IPS DF 19.7 (cell line): Measurements from ENCODE around the gene DOC2A.

Experiments used
- DNase-seq: peaks from one replicate; pipeline ENCODE4 v3.0.0-alpha.2; 2013; ENCODE audit warnings: low read depth, low spot score

DOC2A gene

DNA sequence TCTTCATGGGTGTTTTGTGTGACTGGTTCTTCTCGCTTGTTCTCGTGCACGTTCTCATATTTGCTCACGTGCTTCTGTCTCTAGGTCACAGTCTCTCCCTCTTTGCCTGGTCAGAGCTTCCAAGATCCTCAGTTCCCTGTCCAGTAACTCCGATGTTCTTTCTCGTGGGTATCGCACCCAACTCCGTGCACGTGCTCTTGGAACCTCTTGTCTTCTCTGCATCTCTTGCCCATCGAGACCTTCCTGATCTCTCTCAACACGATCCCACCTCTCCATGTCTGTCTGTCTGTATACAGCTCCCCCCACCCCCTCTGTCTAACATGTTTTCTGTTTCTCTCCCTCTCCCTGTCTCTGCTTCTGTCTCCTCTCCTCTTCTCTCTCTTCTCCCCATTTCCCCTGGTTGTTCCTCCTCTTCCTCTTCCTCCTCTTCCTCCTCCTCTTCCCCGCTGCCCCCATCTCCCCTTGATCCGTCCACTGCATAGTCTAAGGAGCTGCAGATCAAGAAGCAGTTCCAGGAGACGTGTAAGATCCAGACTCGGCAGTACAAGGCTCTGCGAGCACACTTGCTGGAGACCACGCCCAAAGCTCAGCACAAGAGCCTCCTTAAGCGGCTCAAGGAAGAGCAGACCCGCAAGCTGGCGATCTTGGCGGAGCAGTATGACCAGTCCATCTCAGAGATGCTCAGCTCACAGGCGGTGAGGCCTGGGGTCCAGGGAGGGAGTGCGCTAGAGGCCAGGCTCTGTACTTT lies 21.5 kb downstream of the DOC2A start:
- no peak for DNase-seq

DNA sequence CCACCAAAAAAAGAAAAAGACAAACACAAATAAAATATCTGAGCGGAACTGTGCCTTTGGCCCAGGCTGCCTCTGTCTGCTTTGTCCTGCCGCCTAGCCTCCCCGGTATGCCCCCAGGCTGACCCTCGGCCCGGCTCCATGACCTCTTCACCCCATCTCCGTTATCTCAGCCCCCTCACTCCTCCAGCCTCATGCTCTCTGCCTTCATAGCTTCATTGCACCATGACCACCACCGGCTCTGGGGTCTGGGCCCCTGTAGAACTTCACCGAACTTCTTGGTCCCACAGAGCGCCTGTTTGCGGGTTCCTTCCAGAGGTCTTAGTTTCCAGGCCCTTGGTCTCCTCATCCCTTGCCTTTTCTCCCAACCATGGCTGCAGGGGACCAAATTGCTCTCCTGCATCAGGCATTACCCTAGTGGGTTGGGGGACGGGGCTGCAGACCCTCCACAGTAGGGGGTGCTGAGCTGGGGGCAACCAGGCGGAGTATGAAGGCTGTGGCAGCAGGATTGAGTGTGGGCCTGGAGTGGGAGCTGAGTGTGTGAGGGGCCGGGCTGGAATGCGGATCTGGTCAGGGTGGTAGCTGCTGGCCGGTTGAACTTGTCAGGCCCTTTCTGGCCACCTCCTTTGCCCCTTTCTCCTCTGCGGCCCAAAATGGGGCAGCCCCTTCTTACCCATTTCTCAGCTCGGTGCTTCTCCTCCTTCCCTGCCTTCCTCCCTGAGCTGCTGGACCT lies 22.3 kb downstream of the DOC2A start:
- DNase-seq, result no peak

DNA sequence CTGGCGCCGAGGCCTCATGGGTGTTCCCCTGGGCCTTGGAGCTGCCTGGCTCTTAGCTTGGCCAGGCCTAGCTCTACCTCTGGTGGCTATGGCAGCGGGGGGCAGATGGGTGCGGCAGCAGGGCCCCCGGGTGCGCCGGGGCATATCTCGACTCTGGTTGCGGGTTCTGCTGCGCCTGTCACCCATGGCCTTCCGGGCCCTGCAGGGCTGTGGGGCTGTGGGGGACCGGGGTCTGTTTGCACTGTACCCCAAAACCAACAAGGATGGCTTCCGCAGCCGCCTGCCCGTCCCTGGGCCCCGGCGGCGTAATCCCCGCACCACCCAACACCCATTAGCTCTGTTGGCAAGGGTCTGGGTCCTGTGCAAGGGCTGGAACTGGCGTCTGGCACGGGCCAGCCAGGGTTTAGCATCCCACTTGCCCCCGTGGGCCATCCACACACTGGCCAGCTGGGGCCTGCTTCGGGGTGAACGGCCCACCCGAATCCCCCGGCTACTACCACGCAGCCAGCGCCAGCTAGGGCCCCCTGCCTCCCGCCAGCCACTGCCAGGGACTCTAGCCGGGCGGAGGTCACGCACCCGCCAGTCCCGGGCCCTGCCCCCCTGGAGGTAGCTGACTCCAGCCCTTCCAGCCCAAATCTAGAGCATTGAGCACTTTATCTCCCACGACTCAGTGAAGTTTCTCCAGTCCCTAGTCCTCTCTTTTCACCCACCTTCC lies 23.3 kb downstream of the DOC2A start:
- no peak for DNase-seq

DNA sequence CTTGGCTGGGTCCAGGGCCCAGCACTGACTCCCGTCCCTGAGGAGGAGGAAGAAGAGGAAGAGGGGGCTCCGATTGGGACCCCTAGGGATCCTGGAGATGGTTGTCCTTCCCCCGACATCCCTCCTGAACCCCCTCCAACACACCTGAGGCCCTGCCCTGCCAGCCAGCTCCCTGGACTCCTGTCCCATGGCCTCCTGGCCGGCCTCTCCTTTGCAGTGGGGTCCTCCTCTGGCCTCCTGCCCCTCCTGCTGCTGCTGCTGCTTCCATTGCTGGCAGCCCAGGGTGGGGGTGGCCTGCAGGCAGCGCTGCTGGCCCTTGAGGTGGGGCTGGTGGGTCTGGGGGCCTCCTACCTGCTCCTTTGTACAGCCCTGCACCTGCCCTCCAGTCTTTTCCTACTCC lies 23.9 kb downstream of the DOC2A start:
- no peak for DNase-seq

DNA sequence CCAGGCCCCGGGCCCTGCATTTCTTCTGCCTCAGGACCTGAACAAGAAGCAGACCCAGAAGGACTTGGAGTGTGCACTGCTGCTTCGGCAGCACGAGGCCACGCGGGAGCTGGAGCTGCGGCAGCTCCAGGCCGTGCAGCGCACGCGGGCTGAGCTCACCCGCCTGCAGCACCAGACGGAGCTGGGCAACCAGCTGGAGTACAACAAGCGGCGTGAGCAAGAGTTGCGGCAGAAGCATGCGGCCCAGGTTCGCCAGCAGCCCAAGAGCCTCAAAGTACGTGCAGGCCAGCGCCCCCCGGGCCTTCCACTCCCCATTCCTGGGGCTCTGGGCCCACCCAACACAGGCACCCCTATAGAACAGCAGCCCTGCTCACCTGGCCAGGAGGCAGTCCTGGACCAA lies 24.6 kb downstream of the DOC2A start:
- DNase-seq, result no peak

DNA sequence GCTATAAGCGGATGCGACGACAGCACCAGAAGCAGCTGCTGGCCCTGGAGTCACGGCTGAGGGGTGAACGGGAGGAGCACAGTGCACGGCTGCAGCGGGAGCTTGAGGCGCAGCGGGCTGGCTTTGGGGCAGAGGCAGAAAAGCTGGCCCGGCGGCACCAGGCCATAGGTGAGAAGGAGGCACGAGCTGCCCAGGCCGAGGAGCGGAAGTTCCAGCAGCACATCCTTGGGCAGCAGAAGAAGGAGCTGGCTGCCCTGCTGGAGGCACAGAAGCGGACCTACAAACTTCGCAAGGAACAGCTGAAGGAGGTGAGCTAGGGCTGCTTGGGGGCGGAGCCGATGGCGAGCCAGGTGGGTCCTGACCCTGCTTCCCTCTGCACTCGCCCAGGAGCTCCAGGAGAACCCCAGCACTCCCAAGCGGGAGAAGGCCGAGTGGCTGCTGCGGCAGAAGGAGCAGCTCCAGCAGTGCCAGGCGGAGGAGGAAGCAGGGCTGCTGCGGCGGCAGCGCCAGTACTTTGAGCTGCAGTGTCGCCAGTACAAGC lies 25.5 kb downstream of the DOC2A start:
- DNase-seq, result no peak

DNA sequence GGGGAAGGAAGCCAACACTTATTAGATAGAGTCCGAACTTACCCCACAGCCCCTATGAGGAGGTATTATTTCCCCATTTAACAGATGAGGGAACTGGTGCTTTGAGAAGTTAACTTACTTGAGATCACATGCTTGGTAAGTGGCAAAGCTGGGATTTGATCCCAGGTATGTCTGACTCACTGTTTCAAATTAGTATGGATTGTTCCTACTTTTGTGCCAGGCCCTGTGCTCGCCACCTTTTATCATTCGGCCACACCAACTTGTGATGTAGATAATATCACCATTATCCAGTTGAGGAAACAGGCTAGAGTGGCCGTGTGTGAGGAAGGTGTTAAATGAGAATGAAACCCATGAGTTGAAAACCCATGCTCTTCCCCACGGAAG lies 26.1 kb downstream of the DOC2A start:
- no peak for DNase-seq

DNA sequence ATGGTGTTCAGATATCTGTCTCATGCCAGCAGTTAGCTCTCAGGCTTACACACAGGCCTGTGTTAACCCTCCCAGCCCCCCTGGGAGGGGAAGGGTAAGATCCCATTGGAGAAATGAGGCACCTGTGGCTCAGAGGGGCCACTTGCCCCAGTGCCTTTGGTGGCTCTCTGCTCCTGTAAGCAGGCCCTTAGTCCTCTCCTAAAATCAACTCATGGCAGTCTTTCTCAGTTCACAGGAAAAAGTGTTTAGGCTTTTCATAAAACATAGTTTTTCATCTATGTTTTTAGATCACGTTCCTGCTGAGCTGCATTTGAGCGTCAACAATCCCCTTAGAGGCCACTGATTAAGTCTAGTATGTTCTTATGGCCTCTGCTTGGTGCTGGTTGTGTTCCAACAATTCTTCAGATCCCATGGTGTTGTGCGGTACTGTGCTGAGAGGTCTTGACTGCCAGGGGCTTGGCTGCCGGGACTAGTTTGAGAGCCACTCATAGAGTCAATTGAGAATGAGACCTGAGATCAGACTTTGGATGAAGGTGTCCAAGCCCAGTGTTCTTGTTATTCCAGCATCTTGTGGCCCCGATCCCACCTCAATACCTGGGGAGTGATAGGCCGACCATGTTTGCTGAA lies 26.6 kb downstream of the DOC2A start:
- DNase-seq, result no peak

DNA sequence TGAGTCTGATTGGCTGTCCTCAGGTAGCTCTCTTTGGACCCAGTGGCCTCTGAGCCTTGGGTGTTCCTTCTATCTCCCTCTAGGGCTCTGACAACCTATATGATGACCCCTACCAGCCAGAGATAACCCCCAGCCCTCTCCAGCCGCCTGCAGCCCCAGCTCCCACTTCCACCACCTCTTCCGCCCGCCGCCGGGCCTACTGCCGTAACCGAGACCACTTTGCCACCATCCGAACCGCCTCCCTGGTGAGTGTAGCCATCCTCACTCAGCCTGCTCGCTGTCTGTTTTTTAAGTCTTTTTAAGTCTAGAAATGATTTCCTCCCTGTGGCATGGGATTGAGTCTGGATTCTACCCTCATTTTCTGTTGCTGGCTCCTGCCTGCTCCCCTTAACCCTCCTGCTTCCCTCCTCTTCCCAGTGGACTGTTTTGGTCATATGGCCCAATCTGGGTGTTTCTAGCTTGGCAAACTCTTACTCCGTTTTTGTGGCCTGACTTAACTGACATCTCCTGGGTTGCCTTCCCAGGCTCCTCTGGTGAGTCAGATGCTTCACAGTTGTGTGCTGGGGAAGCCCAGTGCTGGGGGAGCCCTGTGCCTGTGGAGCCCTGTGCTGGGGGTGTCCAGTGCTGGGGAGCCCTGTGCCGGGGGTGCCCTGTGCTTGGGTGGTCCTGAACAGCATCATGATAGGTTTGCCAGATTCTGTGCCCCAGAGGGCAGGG lies 27.2 kb downstream of the DOC2A start:
- DNase-seq, result no peak

DNA sequence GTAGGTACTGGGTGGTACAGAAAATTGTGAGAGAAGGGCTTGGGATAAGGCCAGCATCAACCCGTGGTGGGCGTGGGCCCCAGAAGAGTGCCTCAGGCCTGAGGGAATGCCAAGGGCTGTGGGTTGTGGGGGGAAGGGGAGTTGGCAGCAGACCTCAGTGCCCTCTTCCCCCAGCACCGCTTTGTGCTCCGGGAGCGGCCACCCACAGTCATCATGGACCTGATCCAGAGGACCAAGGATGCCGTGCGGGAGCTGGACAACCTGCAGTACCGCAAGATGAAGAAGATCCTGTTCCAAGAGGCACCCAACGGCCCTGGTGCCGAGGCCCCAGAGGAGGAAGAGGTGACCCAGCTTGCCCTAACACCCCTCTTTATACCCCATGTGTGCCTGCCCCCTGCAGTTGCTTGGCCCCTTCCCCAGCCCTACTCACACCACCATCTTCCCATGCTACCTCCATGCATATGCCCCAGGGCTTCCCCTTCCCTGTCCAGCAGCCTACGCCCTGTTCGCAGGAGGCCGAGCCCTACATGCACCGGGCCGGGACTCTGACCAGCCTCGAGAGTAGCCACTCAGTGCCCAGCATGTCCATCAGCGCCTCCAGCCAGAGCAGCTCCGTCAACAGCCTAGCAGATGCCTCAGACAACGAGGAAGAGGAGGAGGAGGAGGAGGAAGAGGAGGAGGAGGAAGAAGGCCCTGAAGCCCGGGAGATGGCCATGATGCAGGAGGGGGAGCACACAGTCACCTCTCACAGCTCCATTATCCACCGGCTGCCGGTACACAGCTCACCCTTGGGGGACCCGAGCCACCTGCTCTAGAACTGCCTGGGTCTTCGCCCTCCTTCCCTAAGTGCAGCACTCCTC lies 28.0 kb downstream of the DOC2A start:
- DNase-seq, result no peak

DNA sequence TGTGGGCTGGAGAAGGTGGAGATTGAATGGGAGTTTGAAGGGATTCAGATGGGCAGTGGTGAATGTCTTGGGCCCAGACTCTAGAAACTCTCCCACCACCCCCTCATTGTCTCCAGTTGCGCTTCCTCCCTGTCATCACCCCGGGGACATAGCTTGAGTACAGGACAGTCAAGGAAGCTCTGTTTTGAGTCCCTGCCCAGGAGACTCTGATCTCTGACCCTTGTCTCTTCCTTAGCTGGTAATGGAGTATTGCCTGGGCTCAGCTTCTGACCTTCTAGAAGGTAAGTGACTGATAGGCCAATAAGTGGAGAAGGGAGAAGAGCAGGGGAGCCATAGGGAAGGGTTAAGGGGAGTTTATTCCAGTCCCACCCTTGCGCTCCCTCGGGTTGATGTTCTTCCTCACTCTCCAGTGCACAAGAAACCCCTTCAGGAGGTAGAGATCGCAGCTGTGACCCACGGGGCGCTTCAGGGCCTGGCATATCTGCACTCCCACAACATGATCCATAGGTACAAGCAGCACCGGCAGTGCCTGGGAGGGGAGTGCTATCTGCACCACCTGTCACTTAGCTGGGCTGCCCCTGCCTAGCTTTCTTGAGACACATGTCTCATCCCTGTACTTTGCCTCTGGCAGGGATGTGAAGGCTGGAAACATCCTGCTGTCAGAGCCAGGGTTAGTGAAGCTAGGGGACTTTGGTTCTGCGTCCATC lies 32.1 kb downstream of the DOC2A start:
- DNase-seq, result no peak

DNA sequence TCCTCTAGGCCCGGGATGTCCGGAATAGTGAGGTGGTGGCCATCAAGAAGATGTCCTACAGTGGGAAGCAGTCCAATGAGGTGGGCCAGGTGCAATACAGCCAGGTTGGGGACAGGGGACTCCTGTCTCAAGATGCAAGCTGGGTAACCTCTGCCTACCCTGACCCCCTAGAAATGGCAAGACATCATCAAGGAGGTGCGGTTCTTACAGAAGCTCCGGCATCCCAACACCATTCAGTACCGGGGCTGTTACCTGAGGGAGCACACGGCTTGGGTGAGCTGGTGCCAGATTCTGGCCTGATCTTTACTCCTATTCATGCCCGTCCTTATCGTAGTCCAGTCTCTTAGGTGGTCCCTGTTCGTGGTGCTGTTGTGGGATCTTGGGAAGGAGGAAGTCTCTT lies 32.7 kb downstream of the DOC2A start:
- no peak for DNase-seq

DNA sequence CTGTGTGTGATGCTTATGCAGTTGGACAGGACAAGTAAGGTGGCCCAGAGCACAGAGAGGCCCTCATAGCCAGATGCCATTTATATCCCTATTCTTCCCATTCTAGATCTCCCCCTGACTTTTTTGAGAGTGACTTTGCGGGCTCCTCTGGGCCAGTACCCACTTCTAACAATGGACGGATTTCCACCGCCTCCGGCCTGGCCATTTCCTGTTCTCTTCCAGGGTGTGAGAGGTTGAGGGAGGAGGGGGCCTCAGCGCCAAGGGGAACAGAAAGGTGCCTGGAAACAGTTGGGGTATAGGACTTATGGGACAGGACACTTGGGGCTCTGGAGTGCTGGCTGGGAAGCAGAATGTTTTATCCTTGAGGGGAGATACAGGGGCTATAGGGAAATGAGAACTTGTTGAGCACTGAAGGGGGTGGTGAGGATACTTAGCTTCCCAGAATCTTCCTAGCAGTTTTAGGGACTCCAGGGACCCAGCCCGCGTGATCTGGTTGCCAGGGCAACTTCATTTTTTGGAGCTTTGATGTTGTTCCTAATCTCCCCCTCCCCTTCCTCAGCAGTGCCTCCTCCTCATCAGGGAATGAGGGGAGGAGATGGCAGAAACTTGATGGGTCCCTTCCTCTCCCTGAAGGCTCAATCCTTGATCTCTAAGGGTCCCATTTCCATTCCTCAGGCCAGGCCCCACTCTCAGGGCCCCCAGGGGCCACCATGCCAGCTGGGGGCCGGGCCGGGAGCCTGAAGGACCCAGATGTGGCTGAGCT lies 33.6 kb downstream of the DOC2A start:
- DNase-seq, result no peak

DNA sequence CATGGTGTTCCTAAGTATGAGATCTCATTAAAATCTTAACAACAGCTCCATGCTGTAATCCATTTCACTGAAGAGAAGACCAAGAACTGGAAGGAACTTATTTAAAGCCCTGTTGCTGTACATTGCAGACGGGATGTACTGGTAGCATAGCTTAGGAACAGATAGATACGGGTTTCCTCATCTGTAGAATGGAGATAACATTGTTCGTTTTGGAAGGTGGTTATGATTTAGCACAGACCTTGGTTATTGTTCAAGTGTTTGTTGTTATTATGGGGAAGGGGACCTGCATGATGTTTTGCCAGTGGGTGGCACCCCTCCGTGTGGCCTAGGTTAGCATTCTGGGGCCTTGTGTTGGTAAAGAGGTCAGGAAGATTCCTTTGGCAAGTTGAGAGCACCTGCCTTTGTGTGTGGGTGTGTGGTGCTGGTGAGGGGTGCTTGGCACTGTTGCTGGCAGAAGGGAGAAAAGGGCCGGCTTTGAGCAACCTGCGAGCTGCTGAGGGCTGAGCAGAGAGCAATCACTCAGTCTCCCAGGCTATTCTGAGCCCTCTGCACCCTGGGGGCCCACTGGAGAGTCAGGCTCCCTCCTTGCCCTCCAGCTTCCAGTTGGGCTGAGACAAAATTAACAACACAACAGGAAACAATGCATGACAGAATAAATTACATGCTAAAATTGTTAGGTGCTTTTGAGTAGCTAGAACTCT lies 34.9 kb downstream of the DOC2A start:
- DNase-seq, result no peak

DNA sequence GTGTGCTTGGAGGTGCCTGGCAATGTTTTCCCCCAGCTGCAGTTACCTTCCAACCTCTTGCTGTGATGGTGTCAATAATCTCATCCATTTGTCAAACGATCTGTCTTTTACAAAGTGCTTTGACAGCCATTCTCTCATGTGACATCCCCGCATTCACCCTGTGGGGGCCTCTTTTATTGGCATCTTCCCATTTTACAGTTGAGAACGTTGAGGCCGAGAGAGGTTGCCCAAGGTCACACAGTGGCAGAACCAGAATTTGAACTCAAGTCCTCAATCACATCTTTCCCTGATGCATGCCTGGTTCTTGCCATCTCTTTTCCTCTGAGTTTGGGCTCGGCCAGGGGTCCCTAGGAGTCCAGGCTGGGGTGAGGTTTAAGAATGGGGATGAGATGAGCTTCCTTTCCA lies 35.7 kb downstream of the DOC2A start:
- DNase-seq, result no peak

DNA sequence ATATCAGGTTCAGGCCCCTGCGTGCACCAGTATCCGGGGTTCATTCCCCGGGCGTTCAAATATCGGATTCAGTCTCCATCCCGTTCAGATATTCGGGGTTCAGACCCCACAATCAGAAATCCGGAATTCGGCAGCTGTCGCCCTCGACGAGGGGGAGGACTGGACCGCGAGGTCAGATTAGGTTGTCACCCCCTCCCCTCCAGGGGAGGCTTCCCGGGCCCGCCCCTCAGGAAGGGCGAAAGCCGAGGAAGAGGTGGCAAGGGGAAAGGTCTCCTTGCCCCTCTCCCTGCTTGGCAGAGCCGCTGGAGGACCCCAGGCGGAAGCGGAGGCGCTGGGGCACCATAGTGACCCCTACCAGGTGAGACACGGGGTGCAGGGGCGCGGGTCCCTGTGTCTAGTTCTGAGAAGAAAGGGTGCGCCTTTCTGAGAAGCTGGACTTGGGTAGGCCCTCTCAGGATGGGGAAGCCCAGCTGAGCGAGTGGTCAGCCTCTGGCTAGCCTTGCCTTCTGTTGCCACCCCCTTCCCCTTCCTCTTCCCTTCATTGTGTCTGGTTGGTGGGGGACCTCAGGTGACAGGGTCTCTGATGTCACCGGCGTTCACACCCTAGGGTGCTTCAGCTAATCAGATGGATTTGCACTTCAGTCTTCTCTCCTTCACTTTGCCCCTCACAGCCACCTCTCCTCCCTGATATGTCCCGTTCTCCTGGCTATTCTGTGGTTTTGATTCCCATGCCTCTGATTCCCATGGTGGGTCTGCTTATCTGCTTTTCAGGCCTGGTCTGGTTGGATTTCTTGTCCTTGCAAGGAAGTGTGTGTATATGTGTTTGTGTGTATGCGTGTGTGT lies 36.3 kb downstream of the DOC2A start:
- DNase-seq, result no peak
